CD4-positive, alpha-beta T cell treated with Interleukin-15 for 4 hours (primary cell): ENCODE results near the gene SYNE2.

Experiments
- DNase-seq: peaks from one replicate; pipeline ENCODE4 v3.0.0-alpha.2; 2020; ENCODE audit warnings: low spot score

SYNE2 gene

DNA sequence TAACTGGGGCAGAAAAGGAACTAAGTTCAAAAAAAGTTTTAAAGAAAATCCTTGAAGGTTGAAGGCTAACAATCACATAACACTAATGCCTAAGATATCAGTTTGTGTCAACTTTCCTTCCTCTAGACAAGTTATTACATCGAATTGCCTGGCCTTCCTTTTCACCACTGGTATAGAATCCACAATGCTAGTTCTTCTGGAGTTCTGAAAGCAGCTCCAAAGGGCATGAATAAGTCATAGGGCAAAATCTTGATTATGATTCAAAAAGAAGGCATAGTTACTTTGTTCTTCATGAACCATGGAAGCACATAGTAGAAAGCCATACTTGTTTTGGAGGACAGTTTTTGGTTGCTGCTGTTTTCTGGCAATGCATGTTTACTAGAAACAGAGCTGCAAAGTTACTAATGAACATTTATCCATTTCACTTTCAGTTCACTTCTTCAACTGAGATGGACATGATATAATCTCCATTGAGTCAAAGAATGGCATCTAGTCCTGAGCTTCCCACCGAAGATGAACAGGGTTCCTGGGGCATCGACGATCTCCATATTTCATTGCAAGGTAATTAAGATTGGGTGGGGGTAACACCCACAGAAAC, 56.0 kb downstream of the SYNE2 start:
- DNase-seq: no peak

DNA sequence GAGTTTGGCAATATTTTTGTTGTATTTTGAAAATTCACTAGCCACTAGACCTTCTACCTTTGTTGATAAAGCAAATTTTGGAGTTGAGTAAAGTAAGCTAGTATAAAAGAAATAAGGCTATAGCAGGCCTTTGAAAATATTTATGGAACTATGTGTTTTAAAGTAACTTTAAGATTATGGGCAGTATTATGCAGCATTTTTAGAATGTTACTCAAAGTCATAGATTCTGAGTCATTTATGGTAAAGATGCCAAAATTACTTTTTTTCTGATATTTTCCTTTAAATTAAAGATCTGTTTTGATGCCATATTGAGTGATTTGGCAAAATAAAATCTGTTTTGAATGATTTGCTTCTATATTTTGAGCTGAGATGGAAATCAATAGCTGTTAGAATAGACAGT, 57.2 kb downstream of the SYNE2 start:
- no peak for DNase-seq

DNA sequence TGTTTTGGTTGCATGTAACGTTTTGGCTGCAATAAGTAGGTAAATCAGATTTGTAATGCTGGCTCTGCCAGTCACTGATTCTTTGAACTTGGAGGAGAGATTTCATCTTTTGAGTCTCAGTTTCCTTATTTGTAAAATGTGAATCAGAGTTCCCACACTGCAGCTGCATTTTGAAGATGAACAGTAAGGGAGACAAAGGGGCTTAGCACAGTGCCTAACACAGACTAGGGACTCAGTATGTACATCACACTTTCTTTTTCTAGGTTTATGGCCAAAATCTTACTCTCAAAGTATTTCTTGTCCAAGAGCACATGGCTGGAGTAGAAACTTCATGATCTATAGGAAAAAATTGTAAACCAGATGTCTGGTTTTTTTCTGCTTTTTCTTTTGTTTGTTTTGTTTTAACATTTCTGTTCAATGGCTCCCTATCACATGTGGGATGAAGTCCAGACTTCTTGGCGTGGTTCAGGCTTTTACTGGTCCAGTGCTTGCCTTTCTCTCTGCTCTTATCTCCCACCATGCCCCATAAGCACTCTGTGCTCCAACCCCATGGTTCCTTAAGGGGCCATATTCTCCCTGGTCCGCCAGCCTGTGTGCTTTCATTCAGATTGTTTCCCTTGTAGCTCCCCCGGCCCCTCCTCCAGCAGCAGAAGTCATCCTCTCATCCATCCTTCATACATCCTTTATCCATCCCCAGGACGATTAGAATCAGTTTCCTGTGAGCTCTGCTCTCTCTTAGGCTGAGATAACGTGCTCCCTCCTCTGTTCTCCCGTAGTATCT, 58.0 kb downstream of the SYNE2 start:
- no peak for DNase-seq

DNA sequence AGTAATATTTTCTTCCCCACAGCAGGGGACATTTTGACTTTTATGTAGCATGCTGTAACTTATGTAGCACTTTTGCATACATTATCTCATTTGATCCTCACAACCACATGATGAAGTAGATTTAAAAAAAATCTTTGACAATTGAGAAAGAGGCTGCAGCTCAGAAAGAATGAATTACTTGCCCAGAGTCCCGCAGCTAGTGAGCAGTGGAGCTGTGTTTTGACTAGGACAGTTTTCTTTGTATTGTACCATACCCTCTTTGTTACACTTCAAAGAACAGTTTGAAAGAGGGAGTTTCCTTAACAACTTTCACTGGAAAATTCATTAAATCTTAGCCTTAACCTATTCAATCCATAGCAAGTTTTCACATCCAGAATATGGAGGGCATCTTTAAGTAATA, 58.6 kb downstream of the SYNE2 start:
- DNase-seq: no peak

DNA sequence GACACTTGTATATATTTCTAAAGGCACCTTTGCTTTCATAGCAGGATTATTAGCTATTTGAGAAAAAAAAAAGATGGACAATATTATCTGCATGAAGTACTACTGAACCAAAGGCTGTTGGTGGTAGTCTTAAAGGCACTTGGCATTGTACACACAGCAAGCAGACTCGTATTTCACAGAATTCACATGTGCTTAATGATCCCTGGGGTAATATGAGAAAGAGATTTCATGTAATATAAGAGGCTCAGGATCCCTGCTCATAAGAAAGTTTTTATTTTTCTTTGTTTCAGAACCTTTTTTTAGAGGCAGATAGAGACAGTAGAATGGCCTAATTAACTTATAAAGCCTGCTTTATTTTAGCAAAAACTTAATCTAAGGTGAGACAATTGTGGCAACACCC, 59.5 kb downstream of the SYNE2 start:
- DNase-seq: no peak

- DNase-seq: no peak
Measured at GRCh38 chr14:63918411-63918810, 65.6 kb downstream of the SYNE2 start.

- no peak for DNase-seq
Measured at GRCh38 chr14:63922696-63923421, 70.1 kb downstream of the SYNE2 start.

- DNase-seq: no peak
Measured at GRCh38 chr14:63923422-63923752, 70.6 kb downstream of the SYNE2 start.

DNA sequence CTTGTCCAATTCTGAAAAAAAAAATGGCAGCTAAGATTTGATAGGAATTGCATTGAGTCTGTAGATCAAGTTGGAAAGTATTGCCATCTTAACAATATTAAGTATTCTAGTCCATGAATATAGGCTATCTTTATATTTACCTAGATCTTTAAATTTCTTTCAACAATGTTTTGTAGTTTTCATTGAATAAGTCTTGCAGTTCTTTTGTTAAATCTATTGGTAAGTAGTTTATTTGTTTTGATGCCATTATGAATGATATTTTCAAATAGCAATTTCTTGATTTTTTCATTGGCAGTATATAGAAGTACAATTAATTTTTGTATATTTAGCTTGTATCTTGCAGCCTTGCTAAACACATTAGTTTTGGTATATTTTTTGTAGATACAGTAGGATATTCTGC, 71.6 kb downstream of the SYNE2 start:
- no peak for DNase-seq

GRCh38 chr14:63926641-63927040, 73.8 kb downstream of the SYNE2 start:
- DNase-seq: no peak

GRCh38 chr14:63928744-63929174, 76.0 kb downstream of the SYNE2 start:
- no peak for DNase-seq

DNA sequence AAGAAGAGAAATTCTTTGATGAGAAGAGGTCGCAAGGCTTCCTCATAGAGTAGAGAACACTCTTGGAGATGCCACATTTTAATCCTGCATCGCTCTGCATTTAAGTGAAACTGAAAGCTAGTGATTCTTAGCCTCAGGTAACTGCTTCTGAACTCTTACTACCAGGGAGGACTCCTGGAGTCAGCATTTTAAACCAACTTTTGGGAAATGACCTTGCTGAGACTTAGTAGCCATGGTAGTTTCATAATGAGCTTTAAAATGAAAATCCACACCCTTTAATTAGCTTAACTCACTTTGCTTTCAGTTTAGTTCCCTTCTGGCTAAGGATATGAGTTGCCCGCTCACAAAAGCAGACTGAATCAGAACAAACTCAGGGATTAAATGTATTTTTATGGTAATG, 80.3 kb downstream of the SYNE2 start:
- peak; percentile 15 for DNase-seq

DNA sequence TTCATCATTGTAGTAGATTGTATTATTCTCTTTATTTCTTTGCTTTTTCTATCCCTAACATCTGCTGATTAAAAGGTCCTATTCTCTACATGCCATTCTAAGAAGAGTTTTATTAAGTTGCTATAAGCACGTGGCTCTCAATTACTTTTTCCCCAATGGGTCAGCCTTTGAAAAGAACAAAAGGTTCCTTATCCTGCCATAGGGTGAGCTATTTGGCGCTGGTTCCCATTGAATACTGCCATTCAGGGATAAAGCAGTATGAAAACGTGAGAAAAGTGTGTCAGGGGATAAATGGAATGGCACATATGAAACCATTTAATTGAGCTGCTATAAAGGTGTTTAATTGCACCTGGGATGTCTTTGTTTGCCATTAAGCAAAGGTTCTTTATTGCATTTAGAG, 80.9 kb downstream of the SYNE2 start:
- DNase-seq: no peak

DNA sequence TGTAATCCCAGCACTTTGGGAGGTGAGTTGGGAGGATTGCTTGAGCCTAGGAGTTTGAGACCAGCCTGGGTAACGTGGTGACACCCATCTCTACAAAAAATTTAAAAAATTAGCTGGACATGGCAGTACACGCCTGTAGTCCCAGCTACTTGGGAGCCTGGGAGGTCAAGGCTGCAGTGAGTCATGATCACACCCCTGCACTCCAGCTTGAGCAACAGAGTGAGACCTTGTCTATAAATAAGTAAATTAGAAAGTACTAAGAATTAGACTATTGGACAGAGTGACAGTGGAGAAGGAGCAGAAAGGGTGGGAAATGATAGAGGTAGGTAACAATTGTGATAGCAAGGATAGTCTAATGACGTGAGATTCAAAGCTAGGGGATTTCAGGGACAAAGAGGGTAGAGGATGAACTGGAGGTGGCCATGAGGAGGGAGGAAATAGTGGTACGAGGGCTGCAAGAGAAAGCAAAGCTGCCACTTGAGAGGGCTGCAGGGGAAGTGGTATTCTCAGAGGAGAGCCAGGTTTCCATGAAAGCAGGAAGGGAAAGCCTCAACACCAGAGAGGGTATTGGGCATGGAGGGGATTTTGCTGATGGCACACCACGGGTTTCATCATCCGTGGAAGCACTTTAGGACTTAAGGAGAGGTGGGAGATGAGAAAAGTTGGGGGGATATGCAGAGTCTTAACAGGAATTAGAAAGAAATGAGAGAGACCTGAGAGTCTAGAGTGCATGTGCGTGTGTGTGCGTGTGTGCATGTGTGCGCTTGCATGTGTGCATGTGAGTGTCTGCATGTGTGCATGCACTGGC, 85.6 kb downstream of the SYNE2 start:
- DNase-seq: peak; percentile 37

- DNase-seq: no peak
Measured at GRCh38 chr14:63939006-63939270, 86.1 kb downstream of the SYNE2 start.

DNA sequence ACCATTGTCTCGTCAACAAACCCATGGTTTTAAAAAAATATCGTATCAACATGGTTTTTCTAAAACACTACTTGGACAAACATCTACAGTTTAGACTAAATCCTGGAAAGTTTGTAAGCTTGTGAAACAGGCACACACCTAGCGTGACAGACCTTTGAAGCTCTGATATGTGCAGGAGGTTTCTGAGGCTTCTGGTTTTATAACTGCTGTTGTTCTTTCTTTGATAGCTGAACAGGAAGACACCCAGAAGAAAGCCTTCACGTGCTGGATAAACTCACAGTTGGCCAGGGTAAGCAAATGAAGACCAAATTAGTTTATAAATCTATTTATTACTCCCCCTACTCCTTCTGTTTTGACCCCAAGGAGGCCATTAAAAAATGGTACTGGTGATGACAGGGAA, 87.6 kb downstream of the SYNE2 start:
- peak; percentile 20 for DNase-seq

- DNase-seq: peak; percentile 6
Measured at GRCh38 chr14:63941023-63941422, 88.2 kb downstream of the SYNE2 start.

GRCh38 chr14:63949696-63950095, 96.9 kb downstream of the SYNE2 start:
- no peak for DNase-seq

- no peak for DNase-seq
Measured at GRCh38 chr14:63951021-63951420, 98.2 kb downstream of the SYNE2 start.

DNA sequence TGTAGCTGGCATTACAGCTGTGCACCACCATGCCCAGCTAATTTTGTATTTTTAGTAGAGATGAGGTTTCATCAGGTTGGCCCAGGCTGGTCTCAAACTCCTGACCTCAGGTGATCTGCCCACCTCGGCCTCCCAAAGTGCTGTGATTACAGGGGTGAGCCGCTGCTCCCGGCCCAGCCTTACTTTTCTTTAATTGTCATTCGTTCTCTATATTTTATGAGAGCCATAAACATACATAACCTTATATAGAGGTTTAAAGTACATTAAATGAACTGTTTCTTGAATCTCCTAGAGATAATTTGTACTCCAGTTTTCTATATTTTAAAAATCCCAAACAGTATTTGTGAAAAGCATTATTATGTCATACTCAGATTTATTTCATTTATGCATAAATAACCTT, 98.6 kb downstream of the SYNE2 start:
- no peak for DNase-seq

DNA sequence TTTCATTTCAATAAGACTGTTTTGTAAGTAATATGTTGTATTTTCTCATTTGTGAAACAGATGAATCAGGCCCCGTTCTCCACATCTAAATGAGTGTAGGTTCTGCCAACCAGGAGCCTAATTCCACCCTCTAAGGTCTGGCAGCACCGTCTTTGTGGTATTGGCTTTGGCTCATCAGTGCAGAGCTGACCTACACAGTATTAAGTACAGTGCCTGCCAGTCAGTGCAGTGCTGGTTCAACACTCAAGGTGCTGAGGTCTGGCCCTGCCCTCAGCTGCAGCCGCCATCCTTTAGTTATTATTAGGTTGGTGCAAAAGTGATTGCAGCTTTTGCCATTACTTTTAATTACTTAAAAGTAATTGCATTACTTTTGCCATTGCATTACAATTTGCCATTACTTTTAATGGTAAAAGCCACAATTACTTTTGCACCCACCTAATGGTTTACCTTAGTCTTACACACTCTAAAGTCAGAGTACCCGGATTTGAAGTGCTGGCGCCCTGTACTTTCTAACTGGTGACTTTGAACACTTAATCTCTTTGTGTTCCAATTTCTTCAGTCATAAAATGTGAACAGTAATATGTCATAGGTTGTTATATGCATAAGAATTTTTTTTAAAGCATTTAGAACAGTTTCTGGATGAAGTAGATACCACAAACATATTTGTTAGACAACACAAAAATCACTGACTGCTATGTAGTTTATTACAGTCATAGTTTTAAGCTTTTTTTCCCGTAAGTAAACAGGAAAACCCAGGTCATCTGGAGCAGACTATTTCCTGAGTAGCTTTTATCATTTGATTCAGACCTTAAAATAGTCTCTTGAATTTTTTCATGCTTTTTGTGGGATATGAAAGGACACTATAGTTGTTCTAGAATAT, 99.5 kb downstream of the SYNE2 start:
- DNase-seq: no peak

DNA sequence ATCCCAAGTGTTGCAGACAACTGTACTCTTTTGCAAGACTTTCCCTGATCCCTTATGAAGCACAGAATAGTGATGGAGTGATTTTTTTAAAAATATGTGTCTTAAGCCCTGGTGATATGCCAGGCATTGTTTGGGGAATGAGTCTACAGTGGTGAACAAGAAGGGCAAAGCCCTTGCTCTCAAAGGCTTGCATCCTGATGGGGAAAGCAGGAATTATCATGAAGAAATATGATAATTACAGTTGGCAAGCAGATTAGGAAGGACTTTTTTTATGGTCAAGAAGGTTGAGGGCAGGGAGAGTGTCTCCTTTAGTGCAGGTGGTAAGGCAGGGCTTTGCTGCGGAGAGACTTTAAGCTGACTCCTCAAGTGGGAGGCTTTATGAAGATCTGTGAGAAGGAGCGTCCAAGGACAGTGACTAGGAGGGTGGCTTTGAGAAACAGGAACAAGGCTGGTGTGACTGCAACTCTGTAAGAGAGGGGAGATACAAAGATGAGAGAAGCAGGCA, 100.2 kb downstream of the SYNE2 start:
- DNase-seq: no peak
